Fibroblast of peridontal ligament (primary cell): Measurements from ENCODE around the gene M1AP.
A peak's percentile ranks its signal among the peaks of the same experiment; 100 is the strongest.

ENCODE experiments used
- DNase-seq: peaks from one replicate; pipeline ENCODE4 v3.0.0-alpha.2; 2010; ENCODE audit errors: extremely low read depth

The M1AP gene

GRCh38 chr2:74648009-74648443 is at the start of gene M1AP:
M1AP (minus strand) TSS chr2:74648330; CDS start chr2:74640275, 8,055 bp downstream.
- DNase-seq: no peak

- DNase-seq: peak; percentile 91
Observed at GRCh38 chr2:74696829-74697228, 48.7 kb upstream of the M1AP start.

GRCh38 chr2:74695663-74696062 is 47.5 kb upstream of the M1AP start:
- no peak for DNase-seq

GRCh38 chr2:74694281-74694680 is 46.2 kb upstream of the M1AP start:
- DNase-seq: no peak

GRCh38 chr2:74693668-74694067 is 45.5 kb upstream of the M1AP start:
- no peak for DNase-seq

- no peak for DNase-seq
Observed at GRCh38 chr2:74693213-74693612, 45.1 kb upstream of the M1AP start.

DNA sequence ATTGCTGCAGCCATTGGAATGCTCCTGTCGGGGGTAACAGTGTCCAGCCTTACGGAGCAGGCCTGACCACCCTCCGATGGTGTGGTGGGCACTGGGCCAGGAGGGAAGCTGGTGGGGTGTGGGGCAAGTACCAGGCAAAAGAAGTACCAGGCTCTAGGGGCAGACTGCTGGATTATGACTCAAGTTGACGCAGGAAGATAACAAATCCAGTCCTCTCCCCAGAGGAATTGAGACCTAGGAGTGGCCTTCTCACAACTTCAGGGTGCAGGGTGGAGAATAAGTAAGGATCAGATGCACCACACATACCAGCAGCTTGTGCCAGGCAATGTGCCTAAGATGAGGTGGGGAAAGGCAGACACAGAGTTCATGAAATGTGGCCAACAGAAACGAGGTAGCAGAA is 43.8 kb upstream of the M1AP start:
- no peak for DNase-seq

- DNase-seq: peak; percentile 87
Observed at GRCh38 chr2:74690571-74690970, 42.4 kb upstream of the M1AP start.

DNA sequence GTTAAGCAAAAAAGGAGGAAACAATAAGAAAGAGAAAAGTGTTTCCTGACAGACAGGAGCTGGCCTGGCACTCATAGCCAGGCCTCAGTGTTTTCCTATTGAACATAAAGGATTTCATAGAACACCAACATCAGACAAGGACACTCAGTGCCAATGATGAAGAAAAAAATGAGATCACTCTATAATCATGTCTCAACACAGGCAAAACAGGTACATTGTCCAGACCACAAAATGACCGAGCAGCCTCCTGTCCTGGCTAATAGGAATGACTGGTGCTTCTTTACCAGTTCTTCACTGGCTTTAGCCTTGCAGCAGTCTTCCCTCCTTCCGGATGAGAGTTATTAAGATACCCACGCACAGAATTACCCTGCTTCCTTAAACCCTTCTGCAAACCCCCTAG is 41.5 kb upstream of the M1AP start:
- no peak for DNase-seq

GRCh38 chr2:74688881-74689280 is 40.8 kb upstream of the M1AP start:
- DNase-seq: no peak

DNA sequence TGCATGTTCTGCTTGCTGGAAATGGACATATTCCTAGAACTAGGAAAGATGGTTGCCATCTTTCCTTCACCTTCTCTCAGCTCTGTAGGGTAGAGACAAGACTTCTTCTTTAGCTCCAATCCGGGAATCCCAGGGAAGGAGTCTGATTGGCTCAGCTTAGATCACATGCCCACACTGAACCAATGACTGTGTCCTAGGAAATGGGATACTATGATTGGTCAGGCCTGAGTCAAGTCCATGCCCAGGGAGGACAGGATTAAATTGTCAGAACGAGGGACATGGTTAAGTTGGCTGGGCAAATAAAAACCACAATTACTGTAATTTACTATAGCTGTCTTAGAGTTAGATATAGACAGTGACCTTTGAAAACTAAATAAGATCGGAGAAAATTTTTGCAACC is 37.3 kb upstream of the M1AP start:
- no peak for DNase-seq

GRCh38 chr2:74682501-74682900 is 34.4 kb upstream of the M1AP start:
- DNase-seq: no peak

GRCh38 chr2:74679615-74680014 is 31.5 kb upstream of the M1AP start:
- DNase-seq: no peak

GRCh38 chr2:74676331-74676730 is 28.2 kb upstream of the M1AP start:
- DNase-seq: no peak

GRCh38 chr2:74675090-74675489 is 27.0 kb upstream of the M1AP start:
- no peak for DNase-seq

DNA sequence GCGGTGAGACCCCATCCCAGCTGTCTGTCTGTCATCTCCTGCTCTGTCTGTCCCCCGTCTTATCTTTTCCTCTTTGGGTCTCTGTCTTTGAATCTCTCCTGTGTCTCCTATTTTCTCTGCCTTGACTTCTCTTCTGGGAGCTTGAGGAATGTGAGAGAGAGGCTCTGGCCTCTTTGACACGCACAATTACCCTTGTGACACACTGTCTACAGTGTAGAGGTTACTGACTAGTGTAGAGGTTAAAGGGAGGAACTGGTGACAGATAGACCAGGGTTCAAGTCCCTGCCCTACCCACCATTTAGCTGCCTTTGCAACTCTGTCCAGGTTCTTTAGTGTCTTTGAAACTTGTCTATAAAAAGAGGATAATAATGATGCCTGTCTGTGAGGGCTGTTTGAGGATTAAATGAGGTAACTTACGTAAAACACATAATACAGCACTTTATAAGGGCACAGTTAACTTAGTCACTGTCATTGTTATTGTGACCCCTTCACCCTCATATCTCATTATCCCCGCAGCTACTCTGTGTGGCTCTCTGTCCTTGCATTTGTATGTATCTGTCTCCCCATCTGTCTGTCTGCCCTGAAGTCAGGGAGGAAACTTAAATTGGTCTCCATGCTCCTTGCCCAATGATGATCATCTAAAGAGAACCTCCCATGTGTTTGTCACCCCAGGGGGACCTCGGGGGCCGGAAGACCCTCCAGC is 25.8 kb upstream of the M1AP start:
- no peak for DNase-seq

DNA sequence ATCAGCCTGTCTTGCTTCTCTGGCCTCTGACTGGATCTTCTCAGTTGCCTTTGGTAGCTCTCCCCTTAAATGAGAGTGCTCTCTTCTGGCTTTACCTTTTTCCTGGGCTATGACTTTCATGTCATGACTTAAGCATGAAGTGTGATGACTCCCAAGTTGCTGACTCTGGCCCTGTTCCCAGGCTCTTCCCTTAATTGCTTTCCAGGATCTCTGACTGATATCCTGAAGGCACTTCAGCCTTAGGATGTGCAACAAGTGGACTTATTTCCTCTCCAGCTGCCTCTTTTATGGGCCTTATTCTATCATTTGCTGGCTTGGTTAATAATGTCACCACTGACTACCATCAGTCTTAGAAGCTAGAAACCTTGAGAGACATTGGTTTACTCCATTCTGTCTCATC is 23.3 kb upstream of the M1AP start:
- peak; percentile 27 for DNase-seq

- no peak for DNase-seq
Observed at GRCh38 chr2:74670263-74670662, 22.1 kb upstream of the M1AP start.

GRCh38 chr2:74668087-74668486 is 20.0 kb upstream of the M1AP start:
- DNase-seq: no peak

DNA sequence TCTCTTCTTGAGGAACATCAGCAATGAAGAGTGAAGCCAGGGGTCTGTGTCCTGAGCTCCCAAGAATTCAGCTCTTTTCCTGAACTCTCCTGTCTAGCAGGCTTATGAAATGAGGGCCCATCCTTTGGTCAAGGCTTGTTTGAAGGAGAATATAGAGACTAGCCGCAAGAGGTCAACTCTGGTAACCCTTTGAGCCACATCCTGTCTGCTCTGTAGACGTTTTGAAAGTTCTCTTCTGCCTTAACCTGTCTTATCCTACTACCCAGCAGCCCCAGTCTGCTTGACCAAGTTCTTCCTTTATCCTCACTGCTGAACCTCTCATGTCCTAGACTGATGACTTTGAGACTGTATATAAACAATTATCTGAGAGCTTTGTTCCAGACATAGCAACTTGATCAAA is 11.3 kb upstream of the M1AP start:
- no peak for DNase-seq

- DNase-seq: peak; percentile 77
Observed at GRCh38 chr2:74658516-74658915, 10.4 kb upstream of the M1AP start.

DNA sequence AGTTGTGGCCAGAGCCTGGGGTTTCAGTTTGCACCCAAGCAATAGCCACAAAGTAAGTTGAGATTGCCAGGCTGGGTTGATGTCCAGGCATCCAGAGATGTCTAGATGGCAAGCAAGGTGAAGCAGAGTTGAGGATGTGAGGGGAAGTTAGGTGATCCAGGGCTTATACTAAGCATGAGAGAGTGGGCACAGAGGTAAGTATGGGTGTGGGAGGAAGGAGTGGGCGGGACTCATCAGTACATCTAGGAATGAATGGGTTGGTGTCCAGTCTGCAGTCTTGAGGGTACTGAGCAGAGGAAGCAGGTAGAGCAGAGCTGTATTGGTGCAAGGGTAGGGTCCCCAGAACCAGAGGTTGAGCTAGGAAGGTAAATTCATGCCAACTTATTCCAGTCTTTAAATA is 7.4 kb upstream of the M1AP start:
- no peak for DNase-seq

GRCh38 chr2:74653985-74654882 is 6.1 kb upstream of the M1AP start, which contains the start of gene SEMA4F:
SEMA4F (plus strand) TSS chr2:74654247; CDS start chr2:74654377, 130 bp downstream.
- peak; percentile 89 for DNase-seq
